ENCODE measurements around the gene ZFC3H1.

ZFC3H1 gene

DNA sequence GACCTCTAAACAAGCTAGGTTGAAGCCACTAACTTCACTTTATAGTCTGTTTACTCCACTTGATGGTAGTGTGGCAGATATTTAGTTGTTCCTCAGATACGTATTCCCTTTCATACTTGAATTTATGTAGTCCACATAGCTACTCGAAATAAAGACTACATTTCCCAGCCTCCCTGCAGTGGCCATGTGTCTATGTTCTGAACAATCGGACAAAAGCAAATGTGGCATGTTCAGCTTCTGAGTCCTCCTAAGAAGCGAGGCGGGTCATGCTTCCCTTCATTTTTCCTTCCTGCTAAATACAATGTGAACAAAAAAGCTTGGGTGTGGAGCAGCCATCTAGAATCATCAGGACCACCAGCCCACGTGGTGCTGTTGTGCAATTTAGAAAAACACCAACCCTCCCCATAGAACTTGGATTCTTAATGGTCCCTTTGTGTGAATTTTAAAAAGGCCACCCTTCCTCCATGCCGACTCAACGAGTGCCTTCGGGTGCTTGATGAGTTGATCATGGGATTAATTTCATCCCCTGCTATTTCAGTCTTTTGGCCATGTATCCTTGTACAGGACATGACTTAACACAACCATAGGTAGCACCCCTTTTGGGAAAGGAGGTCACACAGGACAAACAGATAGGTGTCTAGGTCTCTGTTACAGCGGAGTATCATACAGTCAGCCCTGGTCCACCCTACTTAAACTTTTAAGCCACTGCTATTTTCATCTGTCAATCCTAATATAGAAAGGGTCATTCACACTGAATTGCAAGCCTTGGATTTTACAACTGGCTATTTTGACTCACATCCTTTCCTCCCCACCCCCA, 60.7 kb downstream of the ZFC3H1 start:
- Histone ChIP-seq H3K27me3 (ENCODE audit: control insufficient read depth in 3 of 3, insufficient read depth in 3 of 3, low read depth in 1 of 3, low read length in 3 of 3) (no peaks in the 10 kb centered on the region), H3K4ac (ENCODE audit: low read length) (no peak overlapping the region), H3K27ac (replicated peaks; ENCODE audit: low read length) (no peak overlapping the region), H3K79me1 (ENCODE audit: low read depth, low read length) (no peaks in the 10 kb centered on the region), H4K8ac (ENCODE audit: low read depth, low read length) (no peak overlapping the region), H3K4me1 (ENCODE audit: control insufficient read depth in 2 of 2, insufficient read depth in 1 of 2, low read depth in 1 of 2, low read length in 2 of 2) (no peaks in the 10 kb centered on the region), H3K14ac (ENCODE audit: low read length) (no peak overlapping the region), H2BK15ac (ENCODE audit: low read length) (no peak overlapping the region), H3K18ac (ENCODE audit: low read length) (no peak overlapping the region), H2AFZ (ENCODE audit: low read length) (no peak overlapping the region), H3K23ac (ENCODE audit: low read depth, low read length, poor library complexity) (no peak overlapping the region), H3K4me2 (ENCODE audit: insufficient read depth, low read length, poor library complexity, severe bottlenecking) (no peak overlapping the region), H3K36me3 (replicated peaks in 1 of 2; ENCODE audit: control insufficient read depth in 2 of 2, insufficient read depth in 2 of 2, low read length in 2 of 2) (peaks cover 0 to 28% of the 10 kb centered on the region in 2 donors), H3K9me3 (replicated peaks in 1 of 2; ENCODE audit: control insufficient read depth in 2 of 2, insufficient read depth in 1 of 2, low read depth in 1 of 2, low read length in 2 of 2) (no peaks in the 10 kb centered on the region), H3K4me3 (ENCODE audit: low read length in 2 of 2) (no peak overlapping the region), H2BK120ac (ENCODE audit: low read depth, low read length) (no peak overlapping the region), H2BK5ac (ENCODE audit: low read length) (no peak overlapping the region), H3K9ac (ENCODE audit: low read depth, low read length, poor library complexity) (no peak overlapping the region), H2AK5ac (ENCODE audit: low read depth, low read length) (no peak overlapping the region), H4K91ac (ENCODE audit: low read depth, low read length, poor library complexity) (no peak overlapping the region), H2BK12ac (ENCODE audit: low read length) (no peak overlapping the region)
- no peak for DNase-seq (ENCODE audit: low spot score)
- no CpG with 5 or more reads among the region's 10 CpGs for WGBS, 2 donors (ENCODE audit: extremely low coverage in 2 of 2, insufficient read length in 2 of 2, insufficient replicate concordance in 1 of 2)

DNA sequence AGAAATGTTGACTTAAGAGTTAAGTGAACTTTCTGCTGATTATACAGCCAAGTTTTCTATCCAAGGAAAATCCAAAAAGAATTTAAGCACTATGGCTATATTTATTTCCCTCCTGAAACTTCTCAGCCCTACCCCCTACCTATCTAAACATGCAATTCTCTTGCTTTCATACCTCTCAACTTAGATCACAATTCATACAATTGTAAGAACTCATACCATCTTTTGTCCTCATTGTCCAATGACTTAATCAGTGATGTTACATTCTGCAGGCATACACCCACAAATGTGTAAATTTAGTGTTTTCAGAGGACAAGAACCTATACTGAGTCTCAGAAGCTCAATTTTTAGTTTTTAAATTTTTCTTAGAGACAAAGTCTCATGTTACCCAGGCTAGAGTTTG, 62.1 kb downstream of the ZFC3H1 start:
- H3K27ac ChIP-seq (replicated peaks; ENCODE audit: low read length): no peak overlapping the region

DNA sequence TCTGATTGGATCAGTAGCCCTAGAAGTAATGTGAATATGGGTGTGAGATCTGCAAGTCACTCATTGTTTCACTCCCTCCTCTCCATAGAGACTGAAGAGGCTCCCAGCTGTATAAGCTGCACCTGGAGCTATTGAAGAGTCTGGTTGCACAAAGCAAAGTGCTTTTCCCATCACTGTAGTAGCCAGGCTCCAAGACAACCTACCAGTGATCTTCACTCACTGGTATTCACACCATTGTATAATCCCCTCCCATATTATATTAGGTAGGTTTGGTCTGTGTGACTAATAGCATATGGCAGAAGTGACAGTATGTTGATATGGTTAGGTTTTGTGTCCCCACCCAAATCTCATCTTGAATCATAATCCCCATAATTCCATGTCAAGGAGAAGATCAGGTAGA, 64.4 kb downstream of the ZFC3H1 start:
- no peak overlapping the region for H3K23ac ChIP-seq (ENCODE audit: low read depth, low read length, poor library complexity)
- no peak overlapping the region for H2AK5ac ChIP-seq (ENCODE audit: low read depth, low read length)
- H3K4me3 ChIP-seq (ENCODE audit: low read length in 2 of 2): no peak overlapping the region
- H2BK15ac ChIP-seq (ENCODE audit: low read length): no peak overlapping the region
- no peaks in the 10 kb centered on the region for H3K36me3 ChIP-seq (replicated peaks in 1 of 2; ENCODE audit: control insufficient read depth in 2 of 2, insufficient read depth in 2 of 2, low read length in 2 of 2)
- no peak for DNase-seq (ENCODE audit: low spot score)
- H3K27me3 ChIP-seq (ENCODE audit: control insufficient read depth in 3 of 3, insufficient read depth in 3 of 3, low read depth in 1 of 3, low read length in 3 of 3): no peaks in the 10 kb centered on the region
- no peak overlapping the region for H3K9ac ChIP-seq (ENCODE audit: low read depth, low read length, poor library complexity)
- H2BK12ac ChIP-seq (ENCODE audit: low read length): no peak overlapping the region
- H3K4me2 ChIP-seq (ENCODE audit: insufficient read depth, low read length, poor library complexity, severe bottlenecking): no peak overlapping the region
- no peaks in the 10 kb centered on the region for H3K4me1 ChIP-seq (ENCODE audit: control insufficient read depth in 2 of 2, insufficient read depth in 1 of 2, low read depth in 1 of 2, low read length in 2 of 2)
- no peaks in the 10 kb centered on the region for H3K9me3 ChIP-seq (replicated peaks in 1 of 2; ENCODE audit: control insufficient read depth in 2 of 2, insufficient read depth in 1 of 2, low read depth in 1 of 2, low read length in 2 of 2)
- H3K27ac ChIP-seq (replicated peaks; ENCODE audit: low read length): no peak overlapping the region
- H4K91ac ChIP-seq (ENCODE audit: low read depth, low read length, poor library complexity): no peak overlapping the region
- H4K8ac ChIP-seq (ENCODE audit: low read depth, low read length): no peak overlapping the region
- H2BK5ac ChIP-seq (ENCODE audit: low read length): no peak overlapping the region
- no peak overlapping the region for H2BK120ac ChIP-seq (ENCODE audit: low read depth, low read length)
- no peak overlapping the region for H2AFZ ChIP-seq (ENCODE audit: low read length)
- H3K14ac ChIP-seq (ENCODE audit: low read length): no peak overlapping the region
- H3K4ac ChIP-seq (ENCODE audit: low read length): no peak overlapping the region
- H3K18ac ChIP-seq (ENCODE audit: low read length): no peak overlapping the region
- no peaks in the 10 kb centered on the region for H3K79me1 ChIP-seq (ENCODE audit: low read depth, low read length)

More for the DNA sequence above, 62.1 kb downstream of the ZFC3H1 start:
- Histone ChIP-seq H2BK15ac (ENCODE audit: low read length) (no peak overlapping the region), H2AFZ (ENCODE audit: low read length) (no peak overlapping the region), H3K4me2 (ENCODE audit: insufficient read depth, low read length, poor library complexity, severe bottlenecking) (no peak overlapping the region), H3K27me3 (ENCODE audit: control insufficient read depth in 3 of 3, insufficient read depth in 3 of 3, low read depth in 1 of 3, low read length in 3 of 3) (no peaks in the 10 kb centered on the region), H4K91ac (ENCODE audit: low read depth, low read length, poor library complexity) (no peak overlapping the region), H3K4me3 (ENCODE audit: low read length in 2 of 2) (no peak overlapping the region), H3K36me3 (replicated peaks in 1 of 2; ENCODE audit: control insufficient read depth in 2 of 2, insufficient read depth in 2 of 2, low read length in 2 of 2) (peaks cover 0 to 14% of the 10 kb centered on the region in 2 donors), H3K79me1 (ENCODE audit: low read depth, low read length) (no peaks in the 10 kb centered on the region), H3K18ac (ENCODE audit: low read length) (no peak overlapping the region), H3K9ac (ENCODE audit: low read depth, low read length, poor library complexity) (no peak overlapping the region), H3K14ac (ENCODE audit: low read length) (no peak overlapping the region), H2BK5ac (ENCODE audit: low read length) (no peak overlapping the region), H3K23ac (ENCODE audit: low read depth, low read length, poor library complexity) (no peak overlapping the region), H2BK12ac (ENCODE audit: low read length) (no peak overlapping the region), H3K4me1 (ENCODE audit: control insufficient read depth in 2 of 2, insufficient read depth in 1 of 2, low read depth in 1 of 2, low read length in 2 of 2) (no peaks in the 10 kb centered on the region), H3K9me3 (replicated peaks in 1 of 2; ENCODE audit: control insufficient read depth in 2 of 2, insufficient read depth in 1 of 2, low read depth in 1 of 2, low read length in 2 of 2) (no peaks in the 10 kb centered on the region), H2AK5ac (ENCODE audit: low read depth, low read length) (no peak overlapping the region), H3K4ac (ENCODE audit: low read length) (no peak overlapping the region), H4K8ac (ENCODE audit: low read depth, low read length) (no peak overlapping the region), H2BK120ac (ENCODE audit: low read depth, low read length) (no peak overlapping the region)
- no peak for DNase-seq (ENCODE audit: low spot score)

DNA sequence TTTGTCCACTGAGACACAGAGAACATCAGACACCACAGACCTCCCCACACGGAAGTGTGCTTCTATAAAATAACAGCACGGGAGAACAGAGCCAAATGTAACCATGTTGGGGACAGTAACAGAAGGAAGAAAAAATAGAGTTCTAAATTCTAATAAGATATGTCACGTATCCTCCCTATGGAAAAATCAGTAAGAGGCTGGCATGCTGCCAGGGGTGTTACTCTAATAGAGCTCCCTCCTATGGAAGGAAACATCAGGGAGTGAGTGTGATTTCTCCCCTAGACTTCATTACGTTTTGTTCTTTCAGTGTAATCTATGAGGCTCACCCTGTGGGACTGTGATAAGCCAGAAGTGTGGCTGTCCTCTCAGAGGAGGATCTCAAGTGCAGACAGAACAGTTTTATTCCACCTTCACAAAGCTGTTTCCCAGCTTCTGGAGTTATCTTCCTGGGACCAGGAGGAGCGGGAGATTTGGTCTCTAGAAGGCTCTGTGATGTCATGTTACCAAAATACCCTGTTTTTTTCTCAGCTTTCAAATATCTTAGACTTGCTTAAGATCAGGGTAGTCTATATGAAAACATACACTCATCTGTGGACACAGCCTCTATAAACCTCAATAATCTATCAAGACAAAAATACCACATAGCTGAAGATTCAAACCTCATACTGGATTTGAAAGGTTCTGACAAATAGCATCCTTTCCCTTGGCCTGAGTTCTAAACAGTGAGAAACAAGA, 69.3 kb downstream of the ZFC3H1 start:
- H4K91ac ChIP-seq (ENCODE audit: low read depth, low read length, poor library complexity): no peak overlapping the region
- H3K4me2 ChIP-seq (ENCODE audit: insufficient read depth, low read length, poor library complexity, severe bottlenecking): no peak overlapping the region
- no peak overlapping the region for H2BK12ac ChIP-seq (ENCODE audit: low read length)
- H3K27me3 ChIP-seq (ENCODE audit: control insufficient read depth in 3 of 3, insufficient read depth in 3 of 3, low read depth in 1 of 3, low read length in 3 of 3): no peaks in the 10 kb centered on the region
- no peaks in the 10 kb centered on the region for H3K36me3 ChIP-seq (replicated peaks in 1 of 2; ENCODE audit: control insufficient read depth in 2 of 2, insufficient read depth in 2 of 2, low read length in 2 of 2)
- no peak overlapping the region for H3K4me3 ChIP-seq (ENCODE audit: low read length in 2 of 2)
- no CpG with 5 or more reads among the region's 5 CpGs for WGBS, 2 donors (ENCODE audit: extremely low coverage in 2 of 2, insufficient read length in 2 of 2, insufficient replicate concordance in 1 of 2)
- H3K9ac ChIP-seq (ENCODE audit: low read depth, low read length, poor library complexity): no peak overlapping the region
- peaks cover 0 to 3% of the 10 kb centered on the region in 2 donors for H3K4me1 ChIP-seq (ENCODE audit: control insufficient read depth in 2 of 2, insufficient read depth in 1 of 2, low read depth in 1 of 2, low read length in 2 of 2)
- H4K8ac ChIP-seq (ENCODE audit: low read depth, low read length): no peak overlapping the region
- H3K23ac ChIP-seq (ENCODE audit: low read depth, low read length, poor library complexity): no peak overlapping the region
- no peak overlapping the region for H2AK5ac ChIP-seq (ENCODE audit: low read depth, low read length)
- no peak overlapping the region for H3K18ac ChIP-seq (ENCODE audit: low read length)
- H2BK5ac ChIP-seq (ENCODE audit: low read length): no peak overlapping the region
- H2AFZ ChIP-seq (ENCODE audit: low read length): peak overlapping the region; percentile 45
- H3K27ac ChIP-seq (replicated peaks; ENCODE audit: low read length): no peak overlapping the region
- H3K14ac ChIP-seq (ENCODE audit: low read length): no peak overlapping the region
- no peak for DNase-seq (ENCODE audit: low spot score)
- H2BK120ac ChIP-seq (ENCODE audit: low read depth, low read length): no peak overlapping the region
- no peaks in the 10 kb centered on the region for H3K79me1 ChIP-seq (ENCODE audit: low read depth, low read length)
- no peaks in the 10 kb centered on the region for H3K9me3 ChIP-seq (replicated peaks in 1 of 2; ENCODE audit: control insufficient read depth in 2 of 2, insufficient read depth in 1 of 2, low read depth in 1 of 2, low read length in 2 of 2)
- no peak overlapping the region for H2BK15ac ChIP-seq (ENCODE audit: low read length)
- no peak overlapping the region for H3K4ac ChIP-seq (ENCODE audit: low read length)
